Upper lobe of right lung (tissue), 1 donor: ENCODE results near the gene TRIM50. TPM values are rescaled to one million over a fixed set of nuclear protein-coding genes. Genes with fewer than 3 reads are reported as not detected.

Source experiments
- ATAC-seq: fragments of 200-7000 bp; cut with Tn5 transposase; one replicate; pipeline ENCODE4 v1.9.1; 2020; ENCODE audit warnings: mild to moderate bottlenecking, moderate library complexity
- DNase-seq: peaks from one replicate; pipeline ENCODE4 v3.0.0-alpha.2; 2020
- H3K27ac ChIP-seq: fragments of 200-600 bp; one replicate; pipeline ENCODE4 v1.8.0; 2022
- H3K27me3 ChIP-seq: fragments of 200-600 bp; one replicate; pipeline ENCODE4 v1.8.0; 2022; ENCODE audit warnings: mild to moderate bottlenecking
- H3K36me3 ChIP-seq: fragments of 200-600 bp; one replicate; pipeline ENCODE4 v1.8.0; 2022
- H3K4me1 ChIP-seq: fragments of 200-600 bp; one replicate; pipeline ENCODE4 v1.8.0; 2022
- H3K4me3 ChIP-seq: fragments of 200-600 bp; one replicate; pipeline ENCODE4 v1.8.0; 2022; ENCODE audit warnings: mild to moderate bottlenecking
- H3K9me3 ChIP-seq: fragments of 200-600 bp; one replicate; pipeline ENCODE4 v1.8.0; 2022
- intact Hi-C: fragments of 100-400 bp; cut with DNase I; formaldehyde crosslinking; loops from one replicate; pipeline ENCODE4 v1.11.0; 2022
- total RNA-seq: library from RNA; stranded (reverse); fragmentation: NEBNext Ultra II Directional; extraction: Animal tissue kit (Norgen Biotek cat#: 25700); gene quantifications from one replicate; pipeline ENCODE4 v1.2.1, GENCODE V29; 2021
- TF ChIP-seq, protein P1 (sequence below): fragments of 200-600 bp; IDR thresholded peaks from one replicate; pipeline ENCODE4 v1.8.0; 2022; ENCODE audit warnings: antibody characterized with exemption
- donor health status: DM: no; HTN: yes; CAD: no; lungs with severe emphysema.

Gene TRIM50
- total RNA-seq, 1 donor from 2014 or later = 0.20 TPM

DNA sequence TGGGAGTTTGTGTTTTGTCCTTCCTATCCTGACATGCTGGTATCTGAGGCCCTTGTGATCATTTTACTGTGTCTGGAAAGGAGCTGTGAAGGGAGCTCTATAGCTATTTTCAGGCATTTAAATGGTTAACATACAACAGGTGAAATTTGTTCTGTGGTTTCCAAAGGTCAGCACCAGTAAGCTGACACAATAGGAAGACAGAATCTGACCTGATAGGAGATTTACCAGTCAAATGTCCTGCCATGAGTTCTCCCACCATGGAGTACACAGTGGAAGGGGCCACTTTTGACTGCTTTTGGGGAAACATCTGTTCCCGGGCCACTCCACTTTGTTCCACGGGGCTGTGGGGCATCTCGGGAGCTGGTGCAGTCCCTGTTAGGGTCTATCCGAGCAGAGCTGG, 17.7 kb upstream of the TRIM50 start:
- ATAC-seq (no peak), DNase-seq (no peak)
- H3K9me3 ChIP-seq = no peaks in the 10 kb centered on the region
- TF ChIP-seq, protein P1, sequence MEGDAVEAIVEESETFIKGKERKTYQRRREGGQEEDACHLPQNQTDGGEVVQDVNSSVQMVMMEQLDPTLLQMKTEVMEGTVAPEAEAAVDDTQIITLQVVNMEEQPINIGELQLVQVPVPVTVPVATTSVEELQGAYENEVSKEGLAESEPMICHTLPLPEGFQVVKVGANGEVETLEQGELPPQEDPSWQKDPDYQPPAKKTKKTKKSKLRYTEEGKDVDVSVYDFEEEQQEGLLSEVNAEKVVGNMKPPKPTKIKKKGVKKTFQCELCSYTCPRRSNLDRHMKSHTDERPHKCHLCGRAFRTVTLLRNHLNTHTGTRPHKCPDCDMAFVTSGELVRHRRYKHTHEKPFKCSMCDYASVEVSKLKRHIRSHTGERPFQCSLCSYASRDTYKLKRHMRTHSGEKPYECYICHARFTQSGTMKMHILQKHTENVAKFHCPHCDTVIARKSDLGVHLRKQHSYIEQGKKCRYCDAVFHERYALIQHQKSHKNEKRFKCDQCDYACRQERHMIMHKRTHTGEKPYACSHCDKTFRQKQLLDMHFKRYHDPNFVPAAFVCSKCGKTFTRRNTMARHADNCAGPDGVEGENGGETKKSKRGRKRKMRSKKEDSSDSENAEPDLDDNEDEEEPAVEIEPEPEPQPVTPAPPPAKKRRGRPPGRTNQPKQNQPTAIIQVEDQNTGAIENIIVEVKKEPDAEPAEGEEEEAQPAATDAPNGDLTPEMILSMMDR = no peak
- no peak overlapping the region for H3K4me3 ChIP-seq
- intact Hi-C loops = no loop called here
- no peak overlapping the region for H3K27ac ChIP-seq
- H3K36me3 ChIP-seq = no peaks in the 10 kb centered on the region
- no peaks in the 10 kb centered on the region for H3K4me1 ChIP-seq
- no peaks in the 10 kb centered on the region for H3K27me3 ChIP-seq

DNA sequence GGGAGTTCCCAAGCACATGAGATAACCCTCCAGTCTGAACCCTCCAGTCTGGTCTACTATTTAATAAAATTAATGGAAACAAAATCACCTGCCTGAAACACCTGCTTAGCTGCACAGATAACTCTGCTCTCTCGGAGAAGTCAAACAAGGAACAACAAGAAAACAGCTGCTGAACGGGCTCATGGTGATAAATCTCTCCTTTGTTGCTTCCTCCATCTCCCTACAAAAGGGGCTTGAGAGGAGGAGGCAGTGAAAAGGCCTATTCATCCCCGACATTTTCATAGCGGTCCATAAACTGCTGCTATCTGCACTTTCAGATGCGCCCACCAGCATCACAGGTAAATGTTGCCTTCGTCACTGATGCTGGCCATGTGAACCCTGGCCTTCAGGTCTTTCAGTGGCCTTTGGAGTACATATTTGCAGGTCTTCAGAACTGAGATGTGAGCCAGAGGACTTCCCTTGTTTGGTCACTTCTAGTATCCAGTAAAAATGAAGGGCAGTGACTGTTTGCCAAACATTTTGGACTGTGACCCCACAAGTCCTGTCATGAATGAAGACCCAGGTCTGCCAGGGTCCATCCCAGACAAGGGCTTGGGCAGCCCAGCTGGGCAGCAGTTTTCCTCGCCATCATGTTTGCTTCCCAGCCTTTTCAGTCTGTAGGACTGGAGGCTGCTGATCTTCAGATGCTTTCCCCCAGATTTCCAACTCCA, 15.9 kb upstream of the TRIM50 start:
- ATAC-seq (no peak), DNase-seq (no peak)
- TF ChIP-seq, protein P1 = no peak
- Histone ChIP-seq H3K9me3 (no peaks in the 10 kb centered on the region), H3K36me3 (no peaks in the 10 kb centered on the region), H3K27ac (no peak overlapping the region), H3K4me3 (no peak overlapping the region), H3K27me3 (no peaks in the 10 kb centered on the region), H3K4me1 (no peaks in the 10 kb centered on the region)
- intact Hi-C loops = no loop called here

DNA sequence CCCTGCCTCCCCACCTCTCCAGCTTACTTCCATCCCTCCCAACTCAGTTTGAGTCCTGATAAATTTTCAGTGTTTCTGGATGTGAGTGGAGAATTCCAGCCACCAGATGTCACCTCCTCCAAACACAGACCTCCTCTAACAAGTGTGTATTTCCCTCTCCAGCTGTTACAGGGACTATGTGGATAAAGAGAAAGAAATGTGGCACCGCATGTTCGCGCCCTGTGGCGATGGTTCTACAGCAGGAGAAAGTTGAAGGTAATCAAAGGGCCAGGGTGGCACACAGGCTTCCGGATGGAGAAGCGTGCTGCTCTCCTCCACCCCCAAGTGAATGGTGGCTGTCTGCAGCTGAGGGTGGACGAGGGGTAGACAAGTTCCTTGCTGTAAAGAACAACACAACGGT, 14.8 kb upstream of the TRIM50 start:
- Histone ChIP-seq H3K27ac (no peak overlapping the region), H3K9me3 (no peaks in the 10 kb centered on the region), H3K4me1 (no peaks in the 10 kb centered on the region), H3K36me3 (no peaks in the 10 kb centered on the region), H3K4me3 (no peak overlapping the region), H3K27me3 (no peaks in the 10 kb centered on the region)
- intact Hi-C loops = no loop called here
- peak; percentile 73 for ATAC-seq
- no peak for DNase-seq
- TF ChIP-seq, protein P1 = peak; percentile 49

DNA sequence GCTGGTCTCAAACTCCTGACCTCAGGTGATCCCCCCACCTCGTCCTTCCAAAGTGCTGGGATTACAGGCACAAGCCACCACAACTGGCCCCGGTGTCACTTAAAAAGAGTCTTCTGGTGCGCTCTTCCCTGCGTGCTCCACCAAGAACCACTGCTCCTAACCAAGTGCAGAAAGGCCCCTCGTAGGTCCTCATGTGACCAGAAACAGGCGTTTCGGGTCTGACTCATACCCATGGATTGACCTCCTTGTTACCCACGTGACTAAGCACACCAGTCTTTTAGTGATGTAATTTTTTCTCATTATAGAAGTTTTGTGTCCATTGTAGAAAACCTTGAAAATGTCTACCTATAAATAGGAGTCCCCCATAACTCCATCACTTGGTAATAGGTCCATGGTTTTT, 14.0 kb upstream of the TRIM50 start:
- no peak overlapping the region for H3K27ac ChIP-seq
- H3K4me3 ChIP-seq = no peak overlapping the region
- H3K36me3 ChIP-seq = no peaks in the 10 kb centered on the region
- peak; percentile 45 for ATAC-seq
- no peaks in the 10 kb centered on the region for H3K9me3 ChIP-seq
- no peak for DNase-seq
- TF ChIP-seq, protein P1 = no peak
- intact Hi-C loops = no loop called here
- no peaks in the 10 kb centered on the region for H3K4me1 ChIP-seq
- H3K27me3 ChIP-seq = no peaks in the 10 kb centered on the region

DNA sequence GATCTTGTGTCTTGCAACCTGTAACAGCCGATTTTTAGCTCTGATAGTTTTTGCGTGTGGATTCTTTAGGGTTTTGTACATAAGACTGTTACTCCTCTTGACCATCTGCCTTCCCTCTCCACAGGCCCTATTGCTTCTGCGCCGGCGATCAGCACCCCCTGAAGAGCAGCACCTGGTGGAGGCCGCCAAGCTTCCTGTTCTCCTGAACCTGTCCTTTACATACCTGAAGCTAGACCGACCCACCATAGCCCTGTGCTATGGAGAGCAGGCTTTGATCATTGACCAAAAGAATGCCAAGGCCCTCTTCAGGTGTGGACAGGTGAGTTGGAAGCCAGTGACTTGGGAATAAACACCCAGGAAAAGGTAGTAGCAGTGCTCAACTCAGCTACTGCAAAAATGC, 12.6 kb upstream of the TRIM50 start:
- DNase-seq (no peak), ATAC-seq (no peak)
- H3K27me3 ChIP-seq = no peaks in the 10 kb centered on the region
- H3K27ac ChIP-seq = no peak overlapping the region
- no peaks in the 10 kb centered on the region for H3K4me1 ChIP-seq
- TF ChIP-seq, protein P1 = no peak
- H3K4me3 ChIP-seq = no peak overlapping the region
- H3K36me3 ChIP-seq = no peaks in the 10 kb centered on the region
- no peaks in the 10 kb centered on the region for H3K9me3 ChIP-seq
- intact Hi-C loops = no loop called here

DNA sequence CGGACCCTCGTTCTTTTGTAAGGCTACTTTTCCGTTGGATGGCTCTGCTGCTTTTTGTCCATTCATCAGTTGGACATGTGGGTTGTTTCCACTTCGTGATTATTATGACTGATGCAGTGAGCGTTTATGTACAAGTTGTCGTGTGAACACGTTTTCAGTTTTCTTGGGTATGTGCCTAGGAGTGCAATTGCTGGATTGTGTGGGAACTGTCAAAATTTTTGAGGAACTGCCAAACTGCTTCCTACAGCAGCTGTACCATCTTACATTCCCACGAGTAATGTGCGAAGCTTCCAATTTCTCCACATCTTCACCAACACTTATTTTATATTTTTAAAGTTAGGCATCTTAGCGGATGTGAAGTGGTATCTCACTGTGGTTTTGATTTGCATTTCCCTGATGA, 10.4 kb upstream of the TRIM50 start:
- intact Hi-C loops = no loop called here
- H3K36me3 ChIP-seq = no peaks in the 10 kb centered on the region
- H3K27me3 ChIP-seq = no peaks in the 10 kb centered on the region
- ATAC-seq = no peak
- H3K9me3 ChIP-seq = no peaks in the 10 kb centered on the region
- no peak overlapping the region for H3K27ac ChIP-seq
- no peaks in the 10 kb centered on the region for H3K4me1 ChIP-seq
- DNase-seq = no peak
- TF ChIP-seq, protein P1 = no peak
- no peak overlapping the region for H3K4me3 ChIP-seq
